Parathyroid adenoma (tissue), 2 donors: Measurements from ENCODE around the gene PIM2.
A peak's percentile ranks its signal among the peaks of the same experiment; 100 is the strongest.

ENCODE experiments used
- H2AFZ ChIP-seq: fragments of 300-600 bp; sonication (generic); one replicate; pipeline ENCODE4 v1.7.0; 2017; ENCODE audit warnings: antibody characterized with exemption, mild to moderate bottlenecking
- H3K27ac ChIP-seq: fragments of 300-600 bp; sonication (generic); one replicate; pipeline ENCODE4 v1.7.0; 2017
- H3K27me3 ChIP-seq: fragments of 300-600 bp; sonication (generic); one replicate; pipeline ENCODE4 v1.7.0; 2017; ENCODE audit warnings: low read length; ENCODE audit not compliant: control insufficient read depth, insufficient read depth
- H3K36me3 ChIP-seq: fragments of 300-600 bp; sonication (generic); one replicate; pipeline ENCODE4 v1.7.0; 2017; ENCODE audit warnings: low read length; ENCODE audit not compliant: control insufficient read depth, insufficient read depth
- H3K4me1 ChIP-seq: fragments of 300-600 bp; sonication (generic); one replicate; pipeline ENCODE4 v1.7.0; 2017; ENCODE audit warnings: control low read depth
- H3K4me2 ChIP-seq: fragments of 300-600 bp; sonication (generic); one replicate; pipeline ENCODE4 v1.7.0; 2017; ENCODE audit warnings: low read length
- H3K4me3 ChIP-seq: fragments of 300-600 bp; sonication (generic); one replicate; pipeline ENCODE4 v1.7.0; 2017; ENCODE audit warnings: low read depth, low read length
- H3K79me2 ChIP-seq: fragments of 300-600 bp; sonication (generic); one replicate; pipeline ENCODE4 v1.7.0; 2017; ENCODE audit warnings: control low read depth
- H3K9ac ChIP-seq: fragments of 300-600 bp; sonication (generic); one replicate; pipeline ENCODE4 v1.7.0; 2017; ENCODE audit warnings: mild to moderate bottlenecking
- H3K9me3 ChIP-seq: fragments of 300-600 bp; sonication (generic); one replicate; pipeline ENCODE4 v1.7.0; 2017; ENCODE audit warnings: low read length; ENCODE audit not compliant: control insufficient read depth
- CTCF ChIP-seq: fragments of 300-600 bp; sonication (generic); IDR thresholded peaks from one replicate; pipeline ENCODE4 v1.7.0; 2017; ENCODE audit warnings: antibody characterized with exemption, mild to moderate bottlenecking
- donor health status: primary hyperparathyroidism.

Gene PIM2

GRCh38 chrX:48910926-48911411 lies 7.9 kb downstream of the PIM2 start:
- Histone ChIP-seq H3K27me3 (no peaks in the 10 kb centered on the region), H2AFZ (peak overlapping the region; percentile 80), H3K36me3 (no peaks in the 10 kb centered on the region), H3K27ac (peak overlapping the region; percentile 92), H3K4me1 (peaks cover 4% of the 10 kb centered on the region), H3K9me3 (no peaks in the 10 kb centered on the region), H3K4me3 (peak overlapping the region; percentile 72), H3K79me2 (peaks cover 10% of the 10 kb centered on the region), H3K4me2 (peak overlapping the region; percentile 73), H3K9ac (no peak overlapping the region)
- no peak for TF ChIP-seq CTCF

DNA sequence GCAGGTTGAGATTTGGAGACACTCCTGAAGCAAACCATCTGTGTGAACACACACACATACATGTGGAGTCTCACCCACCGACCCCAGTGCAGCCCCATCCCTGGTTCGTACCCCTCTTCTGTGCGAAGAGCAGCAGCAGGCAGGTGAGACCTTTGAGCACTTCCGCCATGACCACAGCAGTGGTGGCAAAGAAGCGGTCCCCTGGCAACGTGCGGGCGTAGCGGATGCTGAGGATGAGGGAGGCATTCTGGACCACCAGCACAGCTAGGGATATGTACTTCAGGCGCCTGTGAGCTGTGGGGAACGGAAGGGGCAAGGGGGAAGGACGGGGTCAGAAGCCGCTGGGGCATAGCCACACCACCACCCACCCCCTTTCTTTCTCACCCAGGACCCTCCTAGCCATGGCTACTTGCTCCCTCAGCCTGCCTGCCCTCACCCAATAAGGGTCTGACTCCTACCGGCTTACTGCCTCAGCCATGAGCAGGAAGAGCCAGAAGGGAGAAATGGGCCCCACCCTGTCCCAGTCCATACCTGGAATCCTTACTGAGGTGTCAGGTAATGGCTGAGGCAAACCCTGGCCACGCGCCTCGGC lies 9.0 kb downstream of the PIM2 start:
- Histone ChIP-seq H3K79me2 (peaks cover 10% of the 10 kb centered on the region), H3K27me3 (no peaks in the 10 kb centered on the region), H3K36me3 (no peaks in the 10 kb centered on the region), H2AFZ (no peak overlapping the region), H3K4me1 (peaks cover 4% of the 10 kb centered on the region), H3K4me2 (no peak overlapping the region), H3K27ac (no peak overlapping the region), H3K9me3 (no peaks in the 10 kb centered on the region), H3K9ac (no peak overlapping the region), H3K4me3 (no peak overlapping the region)
- no peak for TF ChIP-seq CTCF

DNA sequence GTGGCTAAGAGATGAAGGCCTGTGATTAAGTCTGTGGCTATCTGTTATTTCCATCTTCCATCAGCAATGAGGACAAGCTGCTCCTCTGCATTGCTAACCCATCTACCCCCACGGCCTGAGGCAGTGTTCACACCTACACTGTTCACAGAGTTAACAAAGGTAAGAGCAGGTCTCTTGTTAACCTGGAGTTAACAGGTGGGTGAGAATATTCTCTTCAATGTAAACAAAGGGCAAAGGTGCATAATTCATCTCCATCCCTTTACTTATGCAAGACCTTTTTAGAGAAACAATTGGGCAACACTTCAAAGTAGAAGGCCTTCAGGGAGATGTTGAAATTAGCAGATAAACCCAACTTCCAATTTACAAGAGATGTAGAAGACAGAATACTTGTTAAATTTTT lies 10.2 kb downstream of the PIM2 start:
- Histone ChIP-seq H3K9me3 (no peaks in the 10 kb centered on the region), H3K27me3 (no peaks in the 10 kb centered on the region), H3K27ac (no peak overlapping the region), H3K4me3 (no peak overlapping the region), H3K4me1 (peaks cover 4% of the 10 kb centered on the region), H3K9ac (no peak overlapping the region), H3K4me2 (no peak overlapping the region), H2AFZ (no peak overlapping the region), H3K79me2 (peaks cover 10% of the 10 kb centered on the region), H3K36me3 (no peaks in the 10 kb centered on the region)
- TF ChIP-seq CTCF: no peak

- Histone ChIP-seq H3K9me3 (no peaks in the 10 kb centered on the region), H3K79me2 (peaks cover 6% of the 10 kb centered on the region), H3K36me3 (no peaks in the 10 kb centered on the region), H3K4me1 (peaks cover 2% of the 10 kb centered on the region), H3K9ac (no peak overlapping the region), H3K27ac (no peak overlapping the region), H3K27me3 (no peaks in the 10 kb centered on the region), H2AFZ (no peak overlapping the region), H3K4me3 (no peak overlapping the region), H3K4me2 (no peak overlapping the region)
- no peak for TF ChIP-seq CTCF
These were observed 13.6 kb downstream of the PIM2 start for GRCh38 chrX:48905090-48905790.
